Measurements from ENCODE around the gene SH3RF3. TPM values are rescaled to one million over a fixed set of nuclear protein-coding genes. Genes with fewer than 3 reads are reported as not detected.

The SH3RF3 gene
- polyA plus RNA-seq, 1 of the 3 experiments (the other 2 are of a cell fraction) = 1.9 TPM

- TF ChIP-seq CTCF (IDR thresholded peaks at IDR 0.05) (peak; percentile 15; the same call in 1 of the 2 replicates), JUND (IDR thresholded peaks at IDR 0.05) (no peak), EZH2phosphoT487 (IDR thresholded peaks at IDR 0.05; ENCODE audit: borderline replicate concordance, low read depth) (no peak), SIN3A (IDR thresholded peaks at IDR 0.05; ENCODE audit: borderline replicate concordance, low read depth, low read length) (no peak), SMC3 (IDR thresholded peaks at IDR 0.05; ENCODE audit: low read depth, low read length) (0 out of 2 replicates have a peak, but pooled peaks have one; percentile 16), TAF1 (IDR thresholded peaks at IDR 0.05; ENCODE audit: borderline replicate concordance, low read depth, low read length) (no peak), FOXM1 (IDR thresholded peaks at IDR 0.05; ENCODE audit: low read depth) (no peak), RXRA (IDR thresholded peaks at IDR 0.05; ENCODE audit: borderline replicate concordance, low read depth) (no peak), YY1 (IDR thresholded peaks at IDR 0.05; ENCODE audit: low read depth) (no peak), NRF1 (IDR thresholded peaks at IDR 0.05; ENCODE audit: low read depth, low read length) (no peak), NFIC (IDR thresholded peaks at IDR 0.05; ENCODE audit: borderline replicate concordance) (no peak), TEAD4 (IDR thresholded peaks at IDR 0.05; ENCODE audit: borderline replicate concordance, insufficient read depth) (no peak), REST (IDR thresholded peaks at IDR 0.05; ENCODE audit: low read depth, low read length) (no peak), RFX5 (IDR thresholded peaks at IDR 0.05; ENCODE audit: low read length) (no peak), IRF3 (IDR thresholded peaks at IDR 0.05; ENCODE audit: low read depth, low read length) (no peak), FOXJ3 (CRISPR knock-in tag; IDR thresholded peaks at IDR 0.05) (no peak)
Measured at GRCh38 chr2:109472974-109473373, 344.0 kb downstream of the SH3RF3 start (continued).

All from SK-N-SH (cell line).